NCI-H524 (cell line): ENCODE data around the gene LMNB1.

ENCODE experiments used
- DNase-seq, 2 experiments: peaks; one replicate each; lab custom pipeline; 2025; lab: John Stamatoyannopoulos, UW

The LMNB1 gene

DNA sequence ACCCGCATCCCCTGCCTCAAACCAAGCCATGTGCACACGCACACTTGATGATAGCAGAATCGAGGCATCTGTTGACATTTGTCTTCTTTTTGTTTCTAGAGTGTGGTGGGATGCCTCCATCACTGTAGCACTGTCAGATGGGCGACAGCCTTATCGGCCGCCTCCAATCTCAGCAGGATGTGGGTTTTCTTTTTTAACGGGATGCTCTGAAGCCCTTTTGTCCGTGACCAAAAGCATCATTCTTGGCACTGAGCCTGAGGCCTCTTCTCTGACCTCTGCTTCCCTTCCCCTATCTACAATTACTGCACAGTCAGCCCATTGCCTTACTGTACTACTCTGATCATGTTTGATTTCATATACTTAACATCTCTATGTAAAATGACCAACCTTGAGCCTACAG lies 78.3 kb downstream of the LMNB1 start:
- DNase-seq = no peak

DNA sequence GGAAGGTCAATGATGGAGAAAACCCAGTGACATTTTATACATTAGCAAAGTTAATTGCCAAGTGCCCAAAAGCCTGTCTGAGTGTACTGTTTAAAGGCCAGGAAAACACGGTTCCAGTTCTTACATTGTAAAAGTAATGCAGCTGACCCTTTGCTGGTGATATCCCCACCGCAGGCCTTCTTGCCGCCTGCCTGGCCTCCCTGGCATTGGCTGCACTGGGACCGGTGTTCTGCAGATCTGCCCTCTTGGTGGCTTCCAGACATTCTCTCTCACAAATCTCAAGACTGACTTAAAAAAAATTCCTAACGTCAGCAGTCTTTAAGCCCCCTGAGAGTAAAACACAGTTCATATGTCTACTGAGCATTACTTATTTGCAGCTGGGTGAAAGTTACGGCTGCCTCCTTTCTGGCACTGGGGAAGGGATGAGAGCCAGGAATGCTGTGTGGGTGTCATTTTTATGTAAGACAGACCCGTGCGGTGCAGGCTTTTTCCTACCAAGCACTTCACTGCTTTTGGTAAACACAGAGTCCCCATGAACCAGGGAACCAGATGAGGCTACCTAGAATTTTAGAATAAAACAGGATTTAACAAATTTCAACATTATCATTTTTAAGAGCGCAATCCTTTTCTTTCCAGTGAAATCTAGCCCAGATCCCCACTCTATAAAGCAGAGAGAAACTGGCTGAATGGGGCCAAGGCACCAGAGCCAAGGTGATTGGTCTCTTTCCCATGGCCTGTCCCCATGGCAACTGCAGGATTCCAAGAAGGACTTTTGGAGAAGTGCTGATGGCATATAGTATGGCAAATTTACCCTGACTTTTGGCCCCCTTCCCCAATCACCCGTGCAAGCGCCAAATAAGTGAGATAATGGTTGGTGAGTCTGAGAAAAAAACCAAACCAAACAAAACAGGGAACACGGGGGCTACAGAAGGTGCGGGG lies 80.8 kb downstream of the LMNB1 start:
- DNase-seq = no peak

DNA sequence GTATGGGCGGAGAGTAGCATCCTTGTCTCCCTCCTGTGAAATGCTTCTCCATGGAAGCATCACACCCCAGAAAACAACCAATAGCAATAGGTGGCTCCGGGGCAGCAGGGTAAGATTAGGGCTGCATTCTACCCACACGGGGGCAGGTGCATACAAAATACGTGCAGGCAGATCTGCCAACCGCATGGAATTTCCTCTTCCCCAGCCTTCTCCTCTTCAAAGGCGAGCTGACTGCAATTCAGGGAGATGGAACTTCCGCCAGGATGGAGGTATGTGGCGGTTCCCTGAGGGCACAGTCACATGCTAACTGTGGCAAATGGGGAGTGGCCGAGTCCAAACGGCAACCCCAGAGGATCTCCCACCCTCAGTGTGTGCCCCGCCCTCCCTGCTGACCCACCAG lies 81.5 kb downstream of the LMNB1 start:
- DNase-seq = no peak

- DNase-seq = no peak
Measured at GRCh38 chr5:126863402-126863801, 86.5 kb downstream of the LMNB1 start.

DNA sequence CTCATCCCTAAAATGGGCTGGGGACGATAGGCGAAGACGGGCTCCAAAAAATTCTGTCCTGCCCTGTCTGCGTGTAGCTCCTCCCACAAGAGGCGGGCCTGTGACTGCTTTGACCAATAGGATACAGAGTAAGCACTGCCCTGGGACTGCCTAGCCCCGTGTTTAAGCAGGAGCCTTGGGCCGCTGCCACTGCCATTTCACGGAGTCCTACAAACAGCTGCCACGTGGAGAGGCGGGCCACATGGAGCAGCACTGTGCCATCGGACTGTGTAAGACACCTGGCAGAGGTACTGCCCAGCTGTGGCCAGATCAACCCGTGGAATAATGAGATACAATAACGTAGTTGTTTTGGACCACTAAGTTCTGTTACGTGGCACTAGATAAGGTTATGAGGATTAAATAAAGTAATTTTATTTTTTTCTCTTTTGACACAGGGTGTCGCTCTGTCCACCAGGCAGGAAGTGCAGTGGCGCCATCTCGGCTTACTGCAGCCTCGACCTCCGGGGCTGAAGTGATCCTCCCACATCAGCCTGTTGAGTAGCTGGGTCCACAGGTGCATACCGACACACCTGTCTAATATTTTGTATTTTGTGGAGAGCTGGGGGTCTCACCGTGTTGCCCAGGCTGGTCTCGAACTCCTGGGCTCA lies 87.2 kb downstream of the LMNB1 start:
- DNase-seq = no peak

DNA sequence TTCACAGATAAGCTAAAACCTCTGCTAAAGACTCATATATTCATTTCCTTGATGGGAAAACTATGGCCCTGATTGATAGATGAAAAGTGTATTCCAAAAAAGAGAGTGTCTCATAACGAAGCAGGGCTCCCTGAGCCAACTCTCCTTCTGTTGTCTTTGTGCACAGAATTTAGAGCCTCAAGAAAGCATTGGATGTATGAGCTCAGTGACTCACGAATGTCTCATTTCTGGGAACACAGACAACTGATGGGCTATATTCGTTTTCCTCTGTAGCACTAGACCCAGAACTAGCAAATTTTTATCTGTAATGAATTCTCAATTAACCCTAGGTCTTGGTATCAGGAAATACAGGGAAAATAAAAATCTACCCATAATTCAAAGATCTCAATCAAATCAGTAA lies 88.4 kb downstream of the LMNB1 start:
- DNase-seq = no peak

GRCh38 chr5:126866851-126867636 lies 90.1 kb downstream of the LMNB1 start:
- DNase-seq = no peak

DNA sequence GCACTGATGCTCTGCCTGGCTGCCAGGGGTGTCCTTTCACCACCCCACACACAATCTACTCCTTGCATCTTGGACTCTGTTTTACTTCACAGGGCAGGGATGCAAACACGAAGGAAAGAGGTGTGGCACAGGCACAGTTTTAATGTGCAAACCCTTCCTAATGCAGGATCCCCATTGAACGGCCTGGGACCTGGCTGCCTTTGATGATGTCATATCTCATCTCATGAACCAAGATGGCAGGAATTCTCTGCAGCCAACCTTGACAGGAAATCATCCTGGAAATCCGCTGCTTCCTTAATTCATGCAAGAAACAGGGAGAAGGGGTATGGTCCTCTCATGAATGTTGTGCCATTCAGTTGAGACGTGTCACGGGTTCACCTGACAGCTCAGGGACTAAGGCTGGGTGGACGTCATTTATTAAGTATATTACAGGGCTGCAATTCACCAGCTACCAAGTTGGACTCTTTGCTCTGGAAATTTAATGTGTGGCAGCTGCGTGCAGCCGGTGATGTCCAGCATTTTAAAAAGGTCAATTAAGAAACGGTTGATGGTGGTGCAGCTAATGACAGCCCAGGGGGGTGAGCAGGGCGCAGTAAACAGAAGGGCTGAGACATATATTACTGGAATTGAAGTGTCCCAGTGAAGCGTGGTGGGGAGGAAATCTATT lies 91.5 kb downstream of the LMNB1 start:
- DNase-seq = no peak

GRCh38 chr5:126869005-126869451 lies 92.1 kb downstream of the LMNB1 start:
- DNase-seq = peak; percentile 24 to 41

GRCh38 chr5:126871441-126871840 lies 94.5 kb downstream of the LMNB1 start:
- DNase-seq = no peak

- peak in 1 of 2 experiments; percentile 62 for DNase-seq
Measured at GRCh38 chr5:126872561-126873354, 95.8 kb downstream of the LMNB1 start.

DNA sequence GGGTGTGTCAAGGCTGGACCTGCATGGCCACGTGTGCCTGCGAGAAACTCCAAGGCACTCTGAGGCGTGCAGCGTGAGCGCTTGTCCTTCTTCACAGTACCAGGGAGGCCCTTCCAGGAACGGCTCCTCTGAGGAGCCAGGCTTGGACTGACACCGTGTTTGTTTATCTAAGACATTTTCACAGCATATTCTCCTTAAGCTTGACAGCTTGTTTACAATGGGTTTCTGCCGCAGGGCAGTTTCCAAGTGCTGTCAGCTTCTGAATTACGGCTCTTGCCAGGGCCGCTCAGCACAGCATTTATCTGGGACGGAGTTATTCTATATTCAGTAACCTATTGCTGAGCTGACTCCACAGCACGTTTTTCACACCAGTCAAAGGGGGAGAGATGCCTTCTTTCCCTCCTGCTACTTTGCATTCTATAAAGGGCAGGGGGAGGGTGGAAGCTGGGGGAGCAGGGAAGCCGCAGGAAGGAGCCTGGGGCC lies 98.4 kb downstream of the LMNB1 start:
- DNase-seq = no peak

GRCh38 chr5:126877602-126878001 lies 100.7 kb downstream of the LMNB1 start:
- DNase-seq = no peak

DNA sequence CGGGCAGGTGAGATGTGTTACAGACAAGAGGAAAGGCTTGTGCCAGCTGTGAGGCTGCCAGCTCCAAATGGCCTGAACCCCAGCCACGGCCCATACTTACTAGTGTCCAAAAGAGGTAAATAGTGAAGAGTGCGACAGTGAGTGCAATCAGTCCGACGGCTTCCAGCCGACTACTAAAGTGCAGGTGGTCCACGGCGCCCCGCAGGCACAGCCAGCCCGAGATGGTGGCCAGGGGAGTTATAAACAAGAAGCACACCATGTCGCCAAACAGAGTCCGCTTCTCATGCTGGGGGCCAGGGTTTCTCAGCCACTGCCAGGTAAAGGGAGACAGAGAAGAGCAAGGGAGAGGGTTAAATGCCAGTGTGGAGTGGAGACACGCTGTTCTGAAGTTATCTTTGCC lies 101.1 kb downstream of the LMNB1 start:
- no peak for DNase-seq

GRCh38 chr5:126878634-126879033 lies 101.7 kb downstream of the LMNB1 start:
- no peak for DNase-seq

DNA sequence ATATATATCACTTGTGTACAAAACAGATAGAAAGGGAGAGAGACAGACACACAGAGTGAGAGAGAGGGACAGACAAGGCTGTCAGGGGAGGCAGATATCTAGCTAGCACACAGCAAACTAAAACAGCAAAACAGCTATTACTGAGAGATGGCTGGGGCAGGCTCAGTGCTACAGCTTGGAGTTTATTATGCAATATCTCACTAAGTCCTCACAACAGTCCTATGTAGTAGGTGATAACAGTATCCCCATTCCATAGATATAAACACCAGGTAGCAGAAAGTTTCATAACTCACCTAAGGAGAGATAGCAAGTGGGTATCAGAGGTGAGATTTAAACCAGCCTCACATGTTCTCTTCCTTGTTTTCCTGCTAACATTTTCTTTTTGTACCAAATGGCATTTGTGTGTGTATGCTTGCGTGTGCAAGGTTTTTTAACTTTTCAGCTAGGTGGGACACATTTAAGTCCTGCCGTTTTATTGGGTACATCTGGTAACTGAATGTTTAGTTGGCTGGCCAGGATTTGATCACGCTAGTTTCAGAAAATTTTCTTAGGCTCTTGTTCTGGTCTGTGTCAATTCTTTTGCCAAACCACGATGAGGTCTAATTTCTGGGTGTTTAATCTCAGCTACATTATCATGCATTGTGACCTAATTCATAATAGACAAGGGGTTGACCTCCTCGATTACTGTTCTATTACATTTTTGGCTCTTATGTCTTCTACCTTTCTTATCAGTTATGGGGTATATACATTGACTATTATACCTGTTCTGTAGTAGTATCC lies 105.1 kb downstream of the LMNB1 start:
- DNase-seq = no peak

DNA sequence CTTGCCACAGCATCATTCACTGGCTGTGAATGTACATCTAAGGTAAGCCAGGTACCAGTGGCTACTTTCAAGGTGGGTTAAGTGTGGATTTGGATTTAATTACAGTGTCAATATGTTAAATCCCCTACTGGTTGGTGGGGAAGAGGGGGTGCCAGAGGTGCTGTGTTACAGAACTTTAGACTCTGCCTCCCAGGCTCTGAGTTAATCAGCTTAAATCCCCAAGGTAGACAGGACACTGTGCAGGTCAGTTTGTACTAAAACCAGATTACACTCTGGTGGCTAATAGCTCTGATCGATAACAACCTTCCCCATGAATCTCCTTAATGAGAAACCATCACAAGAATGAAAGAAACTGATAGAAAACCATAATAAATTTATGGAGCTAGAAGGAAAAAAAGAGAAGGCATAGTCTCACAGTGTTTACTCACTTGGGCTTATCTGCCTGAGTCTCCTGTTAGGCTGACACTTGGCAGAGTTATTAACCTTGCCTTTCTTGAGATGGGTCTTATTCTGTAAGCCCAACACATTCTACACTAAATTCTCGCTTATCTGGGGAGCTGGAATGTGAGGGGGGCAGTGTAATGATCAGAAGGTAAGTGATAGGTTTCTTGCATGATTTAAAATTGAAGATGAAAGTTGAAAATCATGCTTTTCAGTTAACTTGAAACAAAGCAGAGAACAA lies 106.8 kb downstream of the LMNB1 start:
- DNase-seq = no peak

DNA sequence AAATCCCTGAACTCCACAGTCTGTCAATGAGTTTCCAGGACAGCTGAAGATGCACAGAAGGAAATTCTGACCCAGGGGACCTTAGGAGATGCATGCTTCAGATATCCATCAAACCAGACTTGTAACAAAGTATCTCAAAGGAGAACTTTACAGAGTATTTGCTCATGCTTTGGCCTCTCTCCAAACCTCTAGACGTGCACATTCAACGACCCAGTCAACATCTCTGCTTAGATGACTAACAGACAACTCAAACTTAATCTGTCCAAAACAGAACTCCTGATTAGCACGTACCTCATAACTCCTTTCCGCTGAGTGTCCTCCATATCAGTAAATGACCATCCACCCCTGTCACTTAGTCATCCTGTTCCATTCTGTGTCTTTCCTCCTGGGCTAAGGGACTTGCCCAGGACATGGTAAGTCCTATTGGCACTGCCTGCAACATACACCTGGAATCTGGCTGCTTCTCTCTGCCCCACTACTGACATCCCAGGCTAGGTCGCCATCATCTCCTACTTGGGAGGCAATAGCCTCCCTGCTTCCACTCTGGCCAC lies 107.4 kb downstream of the LMNB1 start:
- DNase-seq = no peak
